OCI-LY3 (cell line): ENCODE measurements around the gene LCNL1.

Source experiments
- CTCF ChIP-seq: fragments of 200-600, 300-600 bp; sonication (generic); IDR thresholded peaks from 2 replicates; pipeline ENCODE4 v1.5.1; 2014; ENCODE audit warnings: antibody characterized with exemption, low read length, low read depth
- EZH2phosphoT487 ChIP-seq: fragments of 200-600 bp; shearing (Covaris generic); IDR thresholded peaks from 2 replicates; pipeline ENCODE4 v1.6.1; 2018; ENCODE audit warnings: antibody characterized with exemption, mixed run types, low read depth

- no peak for TF ChIP-seq CTCF
- no peak for TF ChIP-seq EZH2phosphoT487
These were observed 10.1 kb downstream of the LCNL1 start for GRCh38 chr9:136992819-136993369.
